ENCODE data around the gene ARTN. TPM values are rescaled to one million over a fixed set of nuclear protein-coding genes. Genes with fewer than 3 reads are reported as not detected.

ARTN gene
- total and polyA plus RNA-seq, 9 of the 15 experiments (the other 6 are each of a cell fraction or from before 2014, with no cell fraction given): 0.06 to 0.38 TPM; not detected in 7

- Histone ChIP-seq H3K27me3 (ENCODE audit: control insufficient read depth in 2 of 2, insufficient read depth in 2 of 2, low read length in 2 of 2) (no peaks in the 10 kb centered on the region), H3K4me2 (ENCODE audit: insufficient read depth, low read length) (no peak overlapping the region), H3K9me1 (ENCODE audit: control insufficient read depth, insufficient read depth, low read length) (no peaks in the 10 kb centered on the region), H3K4me3 (no peak overlapping the region), H3K9ac (ENCODE audit: insufficient read depth in 1 of 2, low read depth in 2 of 2, low read length in 2 of 2) (peak overlapping the region in 1 of 2 experiments; percentile 26; a peak in 2 of 4 replicates), H3K4me1 (replicated peaks in 1 of 2; ENCODE audit: control insufficient read depth in 2 of 2, insufficient read depth in 2 of 2, low read length in 2 of 2) (peaks cover 15 to 20% of the 10 kb centered on the region in 2 experiments; a peak in 4 of 5 replicates), H4K20me1 (replicated peaks; ENCODE audit: control insufficient read depth, insufficient read depth, low read length) (peaks cover 16% of the 10 kb centered on the region; the same call in 1 of the 2 replicates), H3K79me2 (ENCODE audit: control insufficient read depth, insufficient read depth, low read length) (no peaks in the 10 kb centered on the region), H3K27ac (ENCODE audit: extremely low read depth, low read depth, low read length) (no peak overlapping the region; the same call in 2 of the 3 replicates), H2AFZ (ENCODE audit: low read depth, low read length) (no peak overlapping the region), H3K36me3 (ENCODE audit: control insufficient read depth, insufficient read depth, low read length) (peaks cover 59% of the 10 kb centered on the region; the same call in 2 of the 3 replicates), H3K9me3 (replicated peaks; ENCODE audit: control insufficient read depth, insufficient read depth, low read depth, low read length) (no peaks in the 10 kb centered on the region)
- in situ Hi-C loops (cut with MboI): no loop called here
- CTCF ChIA-PET (ENCODE audit: low intra/inter-chr PET ratio): no interaction called here
- WGBS (ENCODE audit: insufficient coverage, low coverage, missing lambda C conversion rate): 77% methylated on average over 7 of the region's 7 CpGs
- BruUV-seq (replicated peaks): no TSS peak
- ATAC-seq: no peak
- no peak for FAIRE-seq
- POLR2A ChIA-PET: interaction anchor here (0.6 to 2.0 kb wide), 4 partner anchors 9 to 17 kb away, joined by 3 to 11 read pairs (median 4); partner anchors contain the start of genes ATP6V0B and IPO13
- intact Hi-C loops (cut with micrococcal nuclease): no loop called here
- DNase-seq (ENCODE audit: extremely low read depth in 1 of 4, low spot score in 3 of 4): no peak
- TF ChIP-seq JUN (IDR thresholded peaks at IDR 0.05; ENCODE audit: borderline replicate concordance, low read depth, low read length) (no peak), JUN (CRISPR knock-in tag; IDR thresholded peaks at IDR 0.05; ENCODE audit: borderline replicate concordance) (0 out of 2 replicates have a peak, but pooled peaks have one; percentile 22), ZNF165 (CRISPR knock-in tag; IDR thresholded peaks at IDR 0.05; ENCODE audit: borderline replicate concordance) (no peak), ZFP36 (IDR thresholded peaks at IDR 0.05; ENCODE audit: low read depth, low read length, partially characterized antibody) (no peak), SMARCA5 (IDR thresholded peaks at IDR 0.05) (no peak), U2AF1 (optimal IDR thresholded peaks at IDR 0.05; ENCODE audit: low read depth, low read length) (no peak), ZNF12 (CRISPR knock-in tag; IDR thresholded peaks at IDR 0.05) (no peak), GTF2A2 (tag; IDR thresholded peaks at IDR 0.05) (no peak), E4F1 (CRISPR knock-in tag; IDR thresholded peaks at IDR 0.05; ENCODE audit: borderline replicate concordance) (no peak), FOSL1 (tag; conservative IDR thresholded peaks at IDR 0.05) (no peak), OTX1 (CRISPR knock-in tag; IDR thresholded peaks at IDR 0.05) (no peak), NFE2L1 (tag; IDR thresholded peaks at IDR 0.05; ENCODE audit: borderline replicate concordance, low read depth) (no peak), E2F4 (CRISPR knock-in tag; IDR thresholded peaks at IDR 0.05; ENCODE audit: low read depth) (0 out of 2 replicates have a peak, but pooled peaks have one; percentile 34), THAP12 (CRISPR knock-in tag; IDR thresholded peaks at IDR 0.05) (no peak), TEAD4 (IDR thresholded peaks at IDR 0.05; ENCODE audit: low read length) (no peak), TEAD4 (CRISPR knock-in tag; IDR thresholded peaks at IDR 0.05; ENCODE audit: borderline replicate concordance) (peak; percentile 77), NCOA2 (IDR thresholded peaks at IDR 0.05; ENCODE audit: partially characterized antibody in 2 of 2) (no peak)
Measured at GRCh38 chr1:43957407-43958040, 23.9 kb downstream of the ARTN start.

Data from K562 (cell line).